A549 (cell line): ENCODE data around the gene LINC01488.

ENCODE experiments used
- FOSB ChIP-seq: fragments of 250-450 bp; sonication (Bioruptor Pico); IDR thresholded peaks from 2 replicates; pipeline ENCODE4 v1.5.0; 2020; ENCODE audit warnings: mild to moderate bottlenecking, moderate library complexity
- KDM1A ChIP-seq: fragments of 200-600 bp; sonication (generic); IDR thresholded peaks from 2 replicates; pipeline ENCODE4 v1.6.1; 2016; ENCODE audit warnings: low read depth, mild to moderate bottlenecking
- MAX ChIP-seq: IDR thresholded peaks from 2 replicates; pipeline ENCODE4 v1.6.1; 2012
- RAD21 ChIP-seq, 2 experiments: fragments of >200 bp in 1 of 2; sonication (Bioruptor Twin) in 1 of 2; formaldehyde crosslinking in 1 of 2; IDR thresholded peaks in 1 of 2; conservative IDR thresholded peaks in 1 of 2; 2 replicates in 1 of 2; 3 replicates in 1 of 2; pipeline ENCODE4 v1.6.1; 2012 to 2018; ENCODE audit warnings: inconsistent platforms in 1 of 2

- TF ChIP-seq MAX (peak; percentile 81), KDM1A (no peak), RAD21 (conservative IDR thresholded peaks at IDR 0.05 in 1 of 2, IDR thresholded peaks at IDR 0.05 in 1 of 2) (peak; percentile 16 to 42; a peak in 2 of 5 replicates), FOSB (CRISPR knock-in tag) (no peak)
Measured at GRCh38 chr11:69479591-69480271, 1.7 kb upstream of the LINC01488 start.
